BLaER1 (cell line): ENCODE measurements around the gene CC2D2A.
A peak's percentile ranks its signal among the peaks of the same experiment; 100 is the strongest.

Experiments
- H3K27ac ChIP-seq: shearing (Covaris generic); formaldehyde crosslinking; 2 replicates; pipeline ENCODE4 v1.8.1; 2022
- H3K27me3 ChIP-seq: shearing (Covaris generic); formaldehyde crosslinking; 2 replicates; pipeline ENCODE4 v1.8.1; 2022
- H3K36me3 ChIP-seq: shearing (Covaris generic); formaldehyde crosslinking; 2 replicates; pipeline ENCODE4 v1.8.1; 2022
- H3K4me1 ChIP-seq: shearing (Covaris generic); formaldehyde crosslinking; 2 replicates; pipeline ENCODE4 v1.8.1; 2022
- H3K4me2 ChIP-seq: shearing (Covaris generic); formaldehyde crosslinking; 2 replicates; pipeline ENCODE4 v1.8.1; 2022
- H3K4me3 ChIP-seq: shearing (Covaris generic); formaldehyde crosslinking; 2 replicates; pipeline ENCODE4 v1.8.1; 2022
- H3K9ac ChIP-seq: shearing (Covaris generic); formaldehyde crosslinking; 2 replicates; pipeline ENCODE4 v1.8.1; 2022
- H3K9me3 ChIP-seq: shearing (Covaris generic); formaldehyde crosslinking; 2 replicates; pipeline ENCODE4 v1.8.1; 2022
- H4K20me1 ChIP-seq: shearing (Covaris generic); formaldehyde crosslinking; 2 replicates; pipeline ENCODE4 v1.8.1; 2022
- Cebpa-rat ChIP-seq: shearing (Covaris generic); IDR thresholded peaks from 2 replicates; pipeline ENCODE4 v1.8.1; 2022

Gene CC2D2A

DNA sequence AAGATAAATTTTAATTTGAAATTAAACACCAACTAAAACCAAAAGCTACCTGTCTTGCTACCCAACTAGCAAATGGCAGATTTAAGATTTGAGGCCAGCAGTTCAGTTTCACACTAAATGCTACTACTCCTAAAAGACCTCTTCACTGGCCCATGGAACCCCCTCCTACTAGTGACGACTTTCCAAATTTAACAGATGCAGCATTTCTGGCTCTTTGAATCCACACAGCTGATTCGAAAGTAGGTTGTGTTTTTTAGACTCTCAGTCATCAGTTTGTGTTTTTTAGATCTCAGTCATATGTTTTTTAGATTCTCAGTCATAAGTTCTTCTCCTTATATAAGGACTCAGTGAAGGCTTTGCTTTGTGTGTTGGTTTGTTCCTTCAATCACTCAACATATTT is 11.1 kb upstream of the CC2D2A start:
- peaks cover 12% of the 10 kb centered on the region for H3K4me1 ChIP-seq
- no peaks in the 10 kb centered on the region for H3K27me3 ChIP-seq
- H3K4me3 ChIP-seq, result no peak overlapping the region
- no peak overlapping the region for H3K27ac ChIP-seq
- no peaks in the 10 kb centered on the region for H3K36me3 ChIP-seq
- H3K9ac ChIP-seq, result no peak overlapping the region
- H4K20me1 ChIP-seq, result no peaks in the 10 kb centered on the region
- TF ChIP-seq Cebpa-rat, result no peak
- no peak overlapping the region for H3K4me2 ChIP-seq
- no peaks in the 10 kb centered on the region for H3K9me3 ChIP-seq

DNA sequence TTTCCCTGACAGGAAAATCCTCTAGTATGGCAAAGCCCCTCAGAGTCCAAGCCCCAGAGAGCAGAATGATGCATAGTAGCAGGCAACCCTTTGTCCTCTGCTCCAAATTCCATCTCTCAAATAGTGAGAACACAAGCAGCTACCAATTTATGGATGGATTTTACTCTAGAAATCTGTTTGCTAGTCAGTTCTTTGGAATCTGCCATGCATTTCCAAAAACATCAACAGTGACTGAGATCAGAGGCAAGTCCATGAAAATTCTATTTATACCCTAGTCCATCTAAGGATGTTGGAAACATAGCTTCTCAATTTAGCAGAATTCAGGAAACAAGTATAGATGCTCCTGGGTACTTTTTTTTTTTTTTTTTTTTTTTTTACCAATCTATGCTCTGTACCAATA is 10.0 kb upstream of the CC2D2A start:
- no peaks in the 10 kb centered on the region for H4K20me1 ChIP-seq
- H3K9me3 ChIP-seq, result no peaks in the 10 kb centered on the region
- no peak overlapping the region for H3K4me3 ChIP-seq
- H3K4me2 ChIP-seq, result no peak overlapping the region
- peaks cover 12% of the 10 kb centered on the region for H3K4me1 ChIP-seq
- no peak for TF ChIP-seq Cebpa-rat
- H3K27ac ChIP-seq, result no peak overlapping the region
- no peak overlapping the region for H3K9ac ChIP-seq
- H3K27me3 ChIP-seq, result no peaks in the 10 kb centered on the region
- no peaks in the 10 kb centered on the region for H3K36me3 ChIP-seq

DNA sequence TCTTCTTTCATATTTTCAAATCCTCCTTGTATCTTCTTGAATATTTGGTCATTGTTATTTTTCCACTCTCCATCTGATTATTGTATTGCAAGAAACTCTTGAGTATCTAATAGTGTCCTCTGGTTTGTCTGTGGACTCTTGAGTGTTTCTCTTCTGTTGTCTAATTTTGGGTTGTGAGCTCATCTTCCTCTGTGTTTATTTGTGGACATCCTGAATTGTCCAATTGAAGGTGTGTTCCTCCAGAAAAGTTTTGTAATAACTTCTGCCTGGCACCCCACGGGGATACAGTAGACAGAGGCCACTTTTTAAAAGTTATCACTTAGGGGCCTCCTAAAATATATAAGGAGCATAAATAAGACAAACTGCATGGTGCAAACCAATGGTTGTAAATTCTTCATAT is 3.1 kb upstream of the CC2D2A start:
- no peaks in the 10 kb centered on the region for H4K20me1 ChIP-seq
- peaks cover 10% of the 10 kb centered on the region for H3K4me1 ChIP-seq
- no peak overlapping the region for H3K27ac ChIP-seq

DNA sequence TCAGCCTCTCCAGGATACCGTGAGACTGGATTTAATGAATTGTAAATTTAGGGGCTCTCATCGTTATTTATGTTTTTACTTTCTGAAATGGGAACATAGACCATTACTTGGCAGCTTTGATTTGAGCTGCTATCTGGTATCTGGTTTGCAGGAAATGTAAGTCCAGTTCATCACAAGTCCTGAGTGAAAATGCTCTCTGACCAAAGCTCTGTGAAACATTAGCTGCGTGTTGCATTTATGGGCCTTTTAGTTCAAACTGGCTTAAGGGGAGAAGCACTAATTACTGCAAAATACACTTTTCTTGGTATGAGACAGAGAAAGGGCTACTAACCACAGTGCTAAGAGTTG is 420 bp downstream of the CC2D2A start:
- Histone ChIP-seq H3K27me3 (no peaks in the 10 kb centered on the region), H3K4me1 (peaks cover 10% of the 10 kb centered on the region), H3K9me3 (no peaks in the 10 kb centered on the region), H3K27ac (no peak overlapping the region), H3K9ac (no peak overlapping the region), H3K4me2 (peak overlapping the region; percentile 51), H4K20me1 (no peaks in the 10 kb centered on the region), H3K4me3 (no peak overlapping the region), H3K36me3 (no peaks in the 10 kb centered on the region)
- TF ChIP-seq Cebpa-rat, result no peak

More for the DNA sequence above, 3.1 kb upstream of the CC2D2A start:
- no peak overlapping the region for H3K4me2 ChIP-seq
- no peaks in the 10 kb centered on the region for H3K36me3 ChIP-seq
- TF ChIP-seq Cebpa-rat, result no peak
- H3K27me3 ChIP-seq, result no peaks in the 10 kb centered on the region
- no peaks in the 10 kb centered on the region for H3K9me3 ChIP-seq
- no peak overlapping the region for H3K4me3 ChIP-seq
- H3K9ac ChIP-seq, result no peak overlapping the region

DNA sequence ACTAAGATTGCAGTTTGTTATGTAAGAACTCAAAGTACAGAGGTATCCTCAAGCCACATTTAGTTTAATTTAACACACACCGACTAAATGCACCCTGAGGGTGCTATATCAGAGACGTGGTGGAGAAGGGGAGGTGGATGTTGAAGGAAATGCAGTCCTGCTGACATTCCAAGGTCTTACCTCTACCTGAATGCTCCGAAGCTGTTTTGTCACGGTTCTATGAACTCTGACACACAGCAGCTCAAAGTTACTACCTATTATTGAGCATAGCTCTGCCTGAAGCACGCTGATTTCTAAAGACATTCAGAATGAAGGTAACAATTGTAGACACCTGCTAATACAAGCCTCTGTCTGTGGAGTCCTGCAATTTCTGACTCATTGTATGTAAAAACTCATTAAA is 6.7 kb downstream of the CC2D2A start:
- no peak for TF ChIP-seq Cebpa-rat
- Histone ChIP-seq H3K27ac (no peak overlapping the region), H3K9me3 (no peaks in the 10 kb centered on the region), H3K9ac (no peak overlapping the region), H4K20me1 (no peaks in the 10 kb centered on the region), H3K4me1 (no peaks in the 10 kb centered on the region), H3K4me3 (no peak overlapping the region), H3K4me2 (no peak overlapping the region), H3K27me3 (no peaks in the 10 kb centered on the region), H3K36me3 (no peaks in the 10 kb centered on the region)

DNA sequence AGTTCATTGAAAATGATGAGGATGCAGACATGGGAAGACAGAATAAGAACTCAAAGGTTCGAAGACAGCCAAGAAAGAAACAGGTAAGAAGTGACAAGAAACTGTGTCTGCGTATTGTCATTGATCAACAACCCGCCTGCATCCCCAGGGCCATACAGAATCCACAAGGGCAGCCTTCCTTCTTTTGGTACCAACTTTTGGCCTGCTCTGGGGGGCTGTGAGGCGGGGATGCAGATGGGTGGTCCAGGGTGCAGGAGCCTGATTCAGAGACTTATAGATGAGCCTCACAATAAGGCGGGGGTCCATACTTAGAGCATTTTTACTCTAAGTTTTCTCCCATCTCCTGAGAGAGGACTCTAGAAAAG is 9.0 kb downstream of the CC2D2A start:
- no peaks in the 10 kb centered on the region for H3K36me3 ChIP-seq
- no peaks in the 10 kb centered on the region for H3K4me1 ChIP-seq
- no peak for TF ChIP-seq Cebpa-rat
- no peak overlapping the region for H3K4me2 ChIP-seq
- no peaks in the 10 kb centered on the region for H3K27me3 ChIP-seq
- H3K9ac ChIP-seq, result no peak overlapping the region
- H3K27ac ChIP-seq, result no peak overlapping the region
- no peaks in the 10 kb centered on the region for H3K9me3 ChIP-seq
- no peaks in the 10 kb centered on the region for H4K20me1 ChIP-seq
- H3K4me3 ChIP-seq, result no peak overlapping the region

DNA sequence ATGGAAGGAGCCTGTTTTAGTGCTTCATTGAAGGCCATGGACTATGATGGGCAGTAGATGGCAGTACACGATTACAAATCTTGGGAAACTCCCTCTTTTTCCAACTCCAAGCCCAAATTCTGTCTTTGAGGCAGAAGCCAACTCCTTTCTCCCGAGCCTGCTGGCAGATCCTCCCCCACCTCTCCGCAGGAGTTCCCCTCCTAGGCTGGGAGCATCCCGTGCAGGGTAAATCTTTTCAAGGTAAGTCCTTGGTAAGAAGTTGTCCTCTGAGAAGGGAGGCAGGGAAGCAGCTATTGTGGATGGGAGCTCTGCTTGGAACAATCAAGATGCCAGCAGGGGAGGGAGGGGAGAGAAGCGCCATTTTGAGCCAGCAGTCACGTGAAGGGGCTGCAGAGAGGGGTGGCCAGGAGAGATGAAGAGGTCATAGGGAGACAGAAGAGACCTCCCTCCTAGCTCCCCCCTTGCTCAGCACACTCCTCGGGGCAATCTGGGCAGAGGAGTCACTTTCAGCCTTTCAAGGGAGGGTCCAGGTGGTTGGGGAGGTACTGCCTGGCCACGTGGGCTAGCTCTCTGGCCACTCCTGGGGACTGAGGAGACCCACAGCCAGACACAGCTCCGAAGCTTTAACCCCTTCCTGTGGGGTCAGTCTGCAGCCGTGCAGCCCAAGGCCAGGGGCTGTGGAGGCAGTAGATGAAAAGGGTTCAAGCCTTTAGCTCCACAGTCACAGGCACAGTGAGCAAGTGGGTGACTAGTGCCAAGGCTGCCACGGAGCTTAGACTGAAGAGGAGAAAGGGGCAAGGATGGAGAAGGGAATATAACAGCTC is 9.6 kb downstream of the CC2D2A start:
- no peak for TF ChIP-seq Cebpa-rat
- Histone ChIP-seq H3K27me3 (no peaks in the 10 kb centered on the region), H3K4me3 (no peak overlapping the region), H3K4me2 (no peak overlapping the region), H3K27ac (no peak overlapping the region), H4K20me1 (no peaks in the 10 kb centered on the region), H3K4me1 (no peaks in the 10 kb centered on the region), H3K9me3 (no peaks in the 10 kb centered on the region), H3K9ac (no peak overlapping the region), H3K36me3 (no peaks in the 10 kb centered on the region)

DNA sequence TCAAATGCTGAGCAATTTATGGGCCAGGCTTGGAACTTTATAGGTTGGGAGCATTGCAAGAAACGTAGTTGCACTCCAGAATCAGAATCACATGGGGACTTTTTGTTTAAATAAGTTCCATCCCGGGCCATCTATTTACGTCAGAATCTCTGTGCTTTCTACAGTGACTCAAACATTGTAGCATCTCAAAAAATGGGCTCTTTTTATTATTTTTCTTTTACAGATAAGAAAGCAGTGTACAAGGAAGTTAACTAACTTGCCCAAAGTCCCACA is 10.2 kb downstream of the CC2D2A start:
- H3K9me3 ChIP-seq, result no peaks in the 10 kb centered on the region
- no peaks in the 10 kb centered on the region for H3K4me1 ChIP-seq
- H3K4me2 ChIP-seq, result no peak overlapping the region
- H4K20me1 ChIP-seq, result no peaks in the 10 kb centered on the region
- no peak overlapping the region for H3K4me3 ChIP-seq
- no peak for TF ChIP-seq Cebpa-rat
- no peak overlapping the region for H3K9ac ChIP-seq
- no peaks in the 10 kb centered on the region for H3K27me3 ChIP-seq
- H3K27ac ChIP-seq, result no peak overlapping the region
- H3K36me3 ChIP-seq, result no peaks in the 10 kb centered on the region

DNA sequence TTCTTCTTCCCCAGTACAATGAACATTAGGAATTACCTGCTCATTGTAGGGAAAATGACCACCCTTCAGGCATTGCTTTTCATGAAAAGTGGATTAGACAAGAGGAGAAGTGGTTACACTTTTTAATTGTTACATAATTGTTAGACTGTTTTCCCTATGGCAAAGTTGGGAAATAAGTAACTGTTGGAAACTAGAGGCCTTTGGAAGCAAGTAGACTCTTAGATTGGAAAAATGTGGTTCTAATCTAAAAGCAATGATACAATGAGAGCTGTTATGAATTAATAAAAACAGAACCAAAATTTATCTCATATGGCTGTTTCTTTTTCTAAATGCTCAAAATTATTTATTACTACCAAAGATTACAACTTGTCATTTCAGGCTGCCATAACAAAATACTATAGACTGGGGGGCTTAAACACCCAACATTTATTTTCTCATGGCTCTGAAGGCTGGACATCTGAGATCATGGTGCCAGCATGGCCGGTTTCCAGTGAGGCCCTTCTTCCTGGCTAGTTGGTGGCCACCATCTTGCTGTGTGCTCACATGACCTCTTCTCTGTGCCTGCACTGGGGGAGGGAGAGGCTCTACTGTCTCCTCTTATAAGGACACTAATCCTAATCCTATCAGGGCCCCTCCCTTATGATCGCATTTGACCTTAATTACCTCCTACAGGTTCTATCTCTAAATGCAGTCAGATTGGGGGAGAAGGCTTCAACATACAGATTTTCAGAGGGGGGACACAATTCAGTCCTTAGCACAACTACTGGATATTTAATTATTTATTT is 12.5 kb downstream of the CC2D2A start:
- Histone ChIP-seq H3K9me3 (no peaks in the 10 kb centered on the region), H3K27me3 (no peaks in the 10 kb centered on the region), H3K4me1 (no peaks in the 10 kb centered on the region), H3K4me3 (no peak overlapping the region), H3K4me2 (no peak overlapping the region), H3K27ac (no peak overlapping the region), H3K36me3 (no peaks in the 10 kb centered on the region), H3K9ac (no peak overlapping the region), H4K20me1 (no peaks in the 10 kb centered on the region)
- no peak for TF ChIP-seq Cebpa-rat

DNA sequence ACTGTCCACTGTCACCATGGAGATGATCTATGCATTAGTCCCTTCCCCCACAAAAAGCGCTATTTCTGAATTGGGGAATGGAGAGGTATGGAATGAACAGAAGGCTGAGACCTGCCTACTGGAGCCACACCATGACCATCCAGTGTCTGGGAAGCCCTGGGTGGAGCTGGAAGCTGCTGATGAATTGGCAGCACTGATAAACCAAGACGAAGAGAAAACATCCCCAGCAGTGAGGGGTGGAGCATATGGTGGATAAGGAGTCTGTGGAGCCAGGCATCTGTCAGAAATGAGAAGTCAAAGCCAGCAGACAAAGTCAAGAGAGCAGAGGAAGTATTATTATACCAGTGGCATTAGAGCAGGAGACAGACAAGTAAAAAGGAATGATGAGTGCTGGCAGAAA is 13.2 kb downstream of the CC2D2A start:
- H3K4me3 ChIP-seq, result no peak overlapping the region
- H3K4me1 ChIP-seq, result no peaks in the 10 kb centered on the region
- H3K4me2 ChIP-seq, result no peak overlapping the region
- no peak for TF ChIP-seq Cebpa-rat
- H3K27ac ChIP-seq, result no peak overlapping the region
- no peak overlapping the region for H3K9ac ChIP-seq
- H3K27me3 ChIP-seq, result no peaks in the 10 kb centered on the region
- no peaks in the 10 kb centered on the region for H3K36me3 ChIP-seq
- H3K9me3 ChIP-seq, result no peaks in the 10 kb centered on the region
- no peaks in the 10 kb centered on the region for H4K20me1 ChIP-seq
